Adrenal gland (tissue), 5 donors: Measurements from ENCODE around the gene RBM28.

Experiments
- CTCF ChIP-seq, 6 experiments: fragments of 450-650 bp in 4 of 6; fragments of 200-600 bp in 2 of 6; sonication (generic) in 1 of 6; IDR thresholded peaks; 1 replicate in 5 of 6; 2 replicates in 1 of 6; pipeline versions ENCODE4 v1.5.1 to v1.8.0; 2016 to 2021; ENCODE audit warnings: antibody characterized with exemption in 6 of 6, mild to moderate bottlenecking in 2 of 6, moderate library complexity in 1 of 6
- POLR2A ChIP-seq, 2 donors: fragments of 450-650 bp; IDR thresholded peaks; one replicate each; pipeline ENCODE4 v1.6.1; 2017; ENCODE audit warnings: antibody characterized with exemption in 2 of 2, mild to moderate bottlenecking in 2 of 2, moderate library complexity in 1 of 2
- donor health status: DM: no; HTN: no; CAD: no.

- peak; percentile 55 to 83 (median 78) for TF ChIP-seq CTCF (IDR thresholded peaks at IDR 0.05)
- TF ChIP-seq POLR2A (IDR thresholded peaks at IDR 0.05) = no peak
Observed at GRCh38 chr7:128347647-128348097, 4.0 kb upstream of the RBM28 start.
